Large intestine (tissue), 3 donors: ENCODE measurements around the gene DNM3. TPM values are rescaled to one million over a fixed set of nuclear protein-coding genes. Genes with fewer than 3 reads are reported as not detected.
A peak's percentile ranks its signal among the peaks of the same experiment; 100 is the strongest.
"Not testable (repeated sequence)": the region's sequence is repeated elsewhere in the genome, so short reads cannot be mapped to it uniquely, and the experiment has no call there.

Source experiments
- DNase-seq, 2 donors: peaks; one replicate each; pipeline versions ENCODE4 v3.0.0 to v3.0.0-alpha.2; 2013
- H3K27ac ChIP-seq: one replicate; pipeline ENCODE4 v1.5.1; 2013; ENCODE audit warnings: low read length
- H3K27me3 ChIP-seq: 2 replicates; pipeline ENCODE4 v1.6.1; 2013; ENCODE audit warnings: low read length; ENCODE audit not compliant: control insufficient read depth, insufficient read depth
- H3K36me3 ChIP-seq: 2 replicates; pipeline ENCODE4 v1.6.1; 2013; ENCODE audit warnings: low read length; ENCODE audit not compliant: control insufficient read depth, insufficient read depth
- H3K4me1 ChIP-seq: one replicate; pipeline ENCODE4 v1.6.1; 2013; ENCODE audit warnings: low read length; ENCODE audit not compliant: control insufficient read depth, insufficient read depth
- H3K4me3 ChIP-seq: one replicate; pipeline ENCODE4 v1.5.1; 2013; ENCODE audit warnings: low read length
- H3K9me3 ChIP-seq: one replicate; pipeline ENCODE4 v1.6.1; 2013; ENCODE audit warnings: mild to moderate bottlenecking, low read depth, low read length, moderate library complexity; ENCODE audit not compliant: control insufficient read depth
- WGBS: methylation state at CpG from one replicate; pipeline ENCODE4 v1.1.5; 2013; ENCODE audit warnings: low lambda C conversion rate; ENCODE audit not compliant: insufficient coverage; 5-methylcytosine and 5-hydroxymethylcytosine counted together
- polyA plus RNA-seq: library from polyadenylated mRNA; unstranded; fragments of 120-200 nt; gene quantifications from one replicate; pipeline ENCODE4 v1.2.1, GENCODE V29; 2013

Gene DNM3
- polyA plus RNA-seq, 1 donor = 2.2 TPM

DNA sequence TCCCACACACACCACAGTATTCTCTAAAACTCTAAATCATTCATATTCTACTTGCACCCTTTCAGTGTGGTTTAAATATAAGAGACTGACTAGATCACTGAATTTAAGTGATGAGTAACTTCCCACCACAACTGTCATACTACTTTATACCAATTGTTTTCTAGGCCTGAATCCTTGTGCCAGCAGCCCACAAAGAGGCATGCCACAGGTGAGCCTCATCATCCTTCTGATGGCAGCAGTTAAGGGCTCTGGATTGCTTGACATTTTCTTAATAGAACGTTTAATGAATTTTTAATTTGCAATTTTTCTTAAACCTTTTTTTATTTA is 588.8 kb downstream of the DNM3 start:
- H3K36me3 ChIP-seq = no peaks in the 10 kb centered on the region
- 75% methylated on average over 1 of the region's 1 CpG for WGBS
- H3K27me3 ChIP-seq = no peaks in the 10 kb centered on the region
- no peaks in the 10 kb centered on the region for H3K9me3 ChIP-seq
- H3K4me3 ChIP-seq = no peak overlapping the region
- peaks cover 5% of the 10 kb centered on the region for H3K4me1 ChIP-seq
- no peak overlapping the region for H3K27ac ChIP-seq
- DNase-seq = no peak

DNA sequence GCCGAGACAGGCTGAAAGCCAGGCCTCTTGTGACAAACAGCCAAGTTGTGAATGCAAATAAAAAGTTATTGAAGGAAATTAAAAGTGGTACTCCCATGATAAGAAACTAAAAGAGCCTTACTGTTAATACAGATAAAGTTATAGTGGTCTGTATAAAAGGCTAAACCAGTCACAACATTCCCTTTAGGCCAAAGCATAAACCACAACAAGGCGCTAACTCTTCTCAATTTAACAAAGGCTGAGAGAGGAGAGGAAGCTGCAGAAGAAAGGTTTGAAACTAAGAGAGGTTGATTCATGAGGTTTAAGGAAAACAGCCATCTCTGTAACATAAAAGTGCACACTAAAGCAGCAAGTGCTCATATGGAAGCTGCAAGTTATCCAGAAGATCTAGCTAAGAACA is 589.9 kb downstream of the DNM3 start:
- Histone ChIP-seq H3K36me3 (no peaks in the 10 kb centered on the region), H3K27ac (no peak overlapping the region), H3K27me3 (no peaks in the 10 kb centered on the region), H3K4me1 (peaks cover 5% of the 10 kb centered on the region), H3K9me3 (no peaks in the 10 kb centered on the region), H3K4me3 (no peak overlapping the region)
- 100% methylated on average over 1 of the region's 2 CpGs for WGBS
- no peak for DNase-seq

DNA sequence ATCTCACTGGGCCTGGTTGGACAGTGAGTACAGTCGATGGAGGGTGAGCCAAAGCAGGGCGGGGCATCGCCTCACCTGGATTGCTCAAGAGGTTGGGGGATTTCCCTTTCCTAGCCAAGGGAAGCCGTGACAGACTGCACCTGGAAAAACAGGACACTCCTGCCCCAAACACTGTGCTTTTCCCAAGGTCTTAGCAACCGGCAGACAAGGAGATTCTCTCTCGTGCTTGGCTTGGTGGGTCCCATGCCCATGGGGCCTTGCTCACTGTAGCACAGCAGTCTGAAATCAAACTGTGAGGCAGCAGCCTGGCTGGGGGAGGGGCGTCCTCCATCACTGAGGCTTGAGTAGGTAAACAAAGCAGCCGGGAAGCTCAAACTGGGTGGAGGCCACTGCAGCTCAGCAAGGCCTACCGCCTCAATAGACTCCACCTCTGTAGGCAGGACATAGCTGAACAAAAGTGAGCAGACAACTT is 590.5 kb downstream of the DNM3 start:
- Histone ChIP-seq H3K36me3 (no peaks in the 10 kb centered on the region), H3K4me3 (no peak overlapping the region), H3K4me1 (peaks cover 5% of the 10 kb centered on the region), H3K27ac (no peak overlapping the region), H3K9me3 (no peaks in the 10 kb centered on the region), H3K27me3 (no peaks in the 10 kb centered on the region)
- DNase-seq = peak; percentile 29 to 60
- no CpG with 5 or more reads among the region's 9 CpGs for WGBS

DNA sequence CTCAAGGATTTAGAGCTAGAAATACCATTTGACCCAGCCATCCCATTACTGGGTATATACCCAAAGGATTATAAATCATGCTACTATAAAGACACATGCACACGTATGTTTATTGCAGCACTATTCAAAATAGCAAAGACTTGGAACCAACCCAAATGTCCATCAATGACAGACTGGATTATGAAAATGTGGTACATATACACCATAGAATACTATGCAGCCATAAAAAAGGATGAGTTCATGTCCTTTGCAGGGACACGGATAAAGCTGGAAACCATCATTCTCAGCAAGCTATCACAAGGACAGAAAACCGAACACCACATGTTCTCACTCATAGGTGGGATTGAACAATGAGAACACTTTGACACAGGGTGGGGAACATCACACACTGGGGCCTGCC is 595.9 kb downstream of the DNM3 start:
- not testable (repeated sequence) for DNase-seq, H3K27me3 ChIP-seq
- no CpG with 5 or more reads among the region's 3 CpGs for WGBS

DNA sequence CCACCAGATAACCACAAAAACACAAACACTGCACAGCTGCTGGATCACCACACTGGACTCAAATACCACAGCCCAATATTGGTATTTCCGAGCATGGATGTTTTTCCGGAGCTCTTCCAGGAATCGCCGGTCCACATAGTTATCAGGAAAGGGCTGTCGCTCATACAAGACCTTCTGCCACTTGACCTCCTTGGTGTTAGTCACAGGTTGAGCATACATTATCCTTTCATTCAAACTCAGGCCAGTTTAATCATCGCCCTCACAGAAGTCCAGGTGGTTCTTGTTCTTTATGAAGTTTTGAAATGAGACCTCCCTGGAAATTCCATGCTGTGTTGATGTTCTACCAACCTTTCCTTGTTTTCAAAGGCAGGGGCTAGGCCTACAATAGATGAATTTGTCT is 601.1 kb downstream of the DNM3 start:
- H3K27ac ChIP-seq = no peak overlapping the region
- peaks cover 8% of the 10 kb centered on the region for H3K36me3 ChIP-seq
- no peak for DNase-seq
- no CpG with 5 or more reads among the region's 6 CpGs for WGBS
- H3K27me3 ChIP-seq = no peaks in the 10 kb centered on the region
- H3K4me3 ChIP-seq = no peak overlapping the region
- no peaks in the 10 kb centered on the region for H3K4me1 ChIP-seq
- no peaks in the 10 kb centered on the region for H3K9me3 ChIP-seq

More for the DNA sequence above, 595.9 kb downstream of the DNM3 start:
- not testable (repeated sequence) for H3K4me3 ChIP-seq, H3K27ac ChIP-seq, H3K36me3 ChIP-seq, H3K9me3 ChIP-seq, H3K4me1 ChIP-seq

DNA sequence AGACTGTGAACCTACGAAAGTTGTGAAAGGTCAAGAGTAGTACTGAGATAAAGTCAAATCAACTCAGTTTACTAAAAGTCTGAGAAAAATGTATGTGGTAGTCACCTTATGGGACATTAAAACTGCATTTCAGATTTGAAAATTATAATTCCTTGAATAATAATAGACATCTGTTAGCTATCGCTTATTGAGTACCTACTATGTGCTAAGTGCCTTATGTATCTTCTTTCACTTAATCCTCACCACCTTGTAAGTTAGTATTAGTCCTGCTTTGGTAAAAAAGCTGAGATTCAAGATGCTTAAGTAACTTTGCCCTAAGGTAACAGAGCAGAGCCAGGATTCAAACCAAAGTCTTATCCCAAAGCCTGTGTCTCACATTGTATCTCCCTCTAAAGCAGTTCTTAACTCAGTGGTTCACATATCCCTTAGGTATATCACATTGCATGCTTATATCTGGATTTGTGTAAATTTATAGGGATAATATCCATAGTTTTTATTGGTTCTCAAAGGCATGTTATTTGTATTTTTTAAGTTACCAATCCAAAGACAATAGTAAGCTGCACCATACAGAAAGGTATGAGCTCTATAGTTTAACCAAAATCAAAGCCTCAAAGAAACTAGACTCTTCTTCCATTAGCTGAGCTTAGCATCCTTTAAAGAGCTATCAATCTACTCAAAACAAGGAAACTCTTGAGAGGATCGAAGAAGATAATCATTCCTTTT is 601.7 kb downstream of the DNM3 start:
- Histone ChIP-seq H3K4me1 (peaks cover 3% of the 10 kb centered on the region), H3K4me3 (peak overlapping the region; percentile 93), H3K27ac (no peak overlapping the region), H3K9me3 (no peaks in the 10 kb centered on the region), H3K36me3 (peaks cover 8% of the 10 kb centered on the region), H3K27me3 (no peaks in the 10 kb centered on the region)
- no peak for DNase-seq
- WGBS = 100% methylated on average over 2 of the region's 3 CpGs

DNA sequence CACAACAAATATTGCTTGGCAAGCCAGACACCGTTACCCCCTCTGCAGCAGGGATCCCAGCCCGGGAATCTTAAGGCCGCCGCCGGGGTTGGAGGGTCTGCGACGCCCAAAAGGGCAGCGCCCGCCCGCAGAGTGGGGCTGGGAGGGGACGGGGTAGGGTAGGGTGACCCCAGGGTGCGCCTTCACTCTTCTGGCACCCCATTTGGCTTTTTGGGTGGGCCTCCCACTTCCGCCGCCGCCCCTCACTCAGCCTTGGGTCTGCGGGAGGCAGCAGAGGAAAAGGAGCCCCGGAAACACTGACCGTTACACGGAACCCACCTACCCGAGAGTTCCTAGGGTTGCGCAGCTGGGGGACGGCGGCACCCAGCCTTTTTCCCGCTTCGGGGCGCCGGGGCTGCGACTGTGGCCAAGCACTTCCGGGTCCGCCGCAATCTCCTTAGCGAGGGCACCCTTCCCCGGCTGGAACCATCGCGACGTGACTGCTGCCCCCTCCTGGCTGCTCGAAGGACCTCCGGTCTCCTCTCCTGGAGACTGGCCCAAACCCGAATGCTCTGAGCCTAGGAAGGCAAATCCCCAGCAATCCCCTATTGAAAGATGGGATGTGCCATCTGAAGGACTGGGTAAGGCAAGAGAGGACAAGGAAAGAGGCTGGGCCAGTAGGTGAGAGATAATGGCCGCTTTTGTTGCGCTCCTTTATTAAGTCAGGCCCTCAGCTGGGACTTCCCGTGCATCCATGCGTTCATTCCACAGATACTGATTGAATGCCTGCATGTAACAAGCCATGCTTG is 602.6 kb downstream of the DNM3 start, which contains the start of gene PIGC:
Gene PIGC, minus strand, starts transcription at position 404 of the 788 bp plus-strand sequence. CDS start 1,447 bp downstream, outside the sequence.
- H3K4me3 ChIP-seq = peak within 1 kb of the TSS; percentile 93
- WGBS = no CpG with 5 or more reads among the region's 43 CpGs
- no peaks in the 10 kb centered on the region for H3K9me3 ChIP-seq
- H3K27ac ChIP-seq = peak within 1 kb of the TSS; percentile 17
- H3K4me1 ChIP-seq = peaks cover 11% of the 10 kb centered on the region
- peak; percentile 84 to 88 for DNase-seq
- no peaks in the 10 kb centered on the region for H3K27me3 ChIP-seq
- peaks cover 8% of the 10 kb centered on the region for H3K36me3 ChIP-seq

DNA sequence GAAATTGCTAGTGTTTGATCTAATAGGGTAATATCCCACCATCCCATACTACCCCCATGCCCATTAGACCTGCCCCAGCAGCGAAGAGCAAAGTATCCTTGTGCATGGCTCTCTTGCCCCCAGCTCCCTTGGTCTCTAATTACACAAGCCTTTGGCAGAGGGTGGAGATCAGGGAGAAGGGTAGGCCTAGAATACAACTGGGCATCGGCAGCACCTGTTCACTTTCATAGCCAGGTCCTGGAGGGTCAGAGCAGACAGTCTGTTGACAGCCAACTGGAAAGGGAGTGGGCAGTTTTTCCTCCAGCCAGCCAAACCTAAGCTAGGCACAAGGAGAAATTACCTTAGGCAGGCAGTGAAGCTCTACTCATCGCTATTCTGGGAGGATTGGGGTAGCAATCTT is 605.2 kb downstream of the DNM3 start:
- H3K9me3 ChIP-seq = no peaks in the 10 kb centered on the region
- H3K4me1 ChIP-seq = peaks cover 32% of the 10 kb centered on the region
- H3K4me3 ChIP-seq = no peak overlapping the region
- H3K27me3 ChIP-seq = no peaks in the 10 kb centered on the region
- H3K27ac ChIP-seq = no peak overlapping the region
- no peak for DNase-seq
- no CpG with 5 or more reads among the region's 3 CpGs for WGBS
- H3K36me3 ChIP-seq = peaks cover 8% of the 10 kb centered on the region

DNA sequence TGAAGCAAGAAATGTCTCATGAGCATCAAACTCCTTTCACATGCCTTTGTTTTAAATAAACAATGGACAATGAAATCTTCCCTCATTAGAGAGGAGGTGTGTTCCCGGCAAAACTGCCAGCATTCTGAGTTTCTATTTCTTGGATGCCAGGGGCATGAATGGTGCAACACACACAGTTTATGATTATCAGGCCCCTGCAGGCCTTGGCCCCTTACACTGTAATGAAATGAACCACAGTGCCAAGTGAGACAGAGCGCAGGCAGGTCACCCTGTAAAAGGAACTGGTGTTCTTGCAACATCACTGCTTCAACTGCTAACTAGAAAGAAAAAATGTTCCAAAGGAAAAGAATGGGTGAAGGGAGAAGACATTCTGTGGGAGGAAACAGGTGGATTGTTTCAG is 606.3 kb downstream of the DNM3 start:
- no peak overlapping the region for H3K4me3 ChIP-seq
- no peaks in the 10 kb centered on the region for H3K36me3 ChIP-seq
- H3K27me3 ChIP-seq = no peaks in the 10 kb centered on the region
- H3K4me1 ChIP-seq = peaks cover 40% of the 10 kb centered on the region
- WGBS = 63% methylated on average over 1 of the region's 2 CpGs
- H3K27ac ChIP-seq = peak overlapping the region; percentile 95
- H3K9me3 ChIP-seq = no peaks in the 10 kb centered on the region
- DNase-seq = peak; percentile 52 to 58

DNA sequence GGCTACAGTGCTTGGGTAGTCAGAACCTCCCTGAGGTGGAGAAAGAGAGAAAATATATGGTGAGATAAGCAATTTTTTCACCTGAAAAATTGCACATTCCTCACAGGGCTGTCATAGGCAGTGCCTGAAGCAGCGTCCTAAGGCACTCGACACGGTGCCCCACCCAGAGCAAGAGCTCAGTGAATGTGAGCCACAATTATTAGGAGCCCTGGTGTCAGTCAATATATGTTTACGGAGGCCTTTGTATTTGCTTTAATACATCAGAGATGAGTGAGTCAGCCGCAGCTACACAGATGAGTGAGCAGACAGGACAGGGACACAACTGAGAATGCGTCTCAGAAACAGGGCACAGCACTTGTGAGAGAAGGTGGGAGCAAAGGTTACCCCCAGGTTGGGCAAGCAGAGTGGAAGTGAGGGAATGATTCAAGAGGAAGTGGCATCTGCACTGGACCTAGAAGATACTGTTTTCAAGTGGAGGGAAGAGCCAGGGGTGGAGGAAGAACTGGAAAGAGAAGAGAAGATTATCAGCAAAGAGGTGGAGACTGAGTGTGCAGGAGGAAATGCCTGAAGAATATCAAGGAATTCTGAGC is 607.8 kb downstream of the DNM3 start:
- DNase-seq = peak; percentile 84 to 93
- Histone ChIP-seq H3K9me3 (no peaks in the 10 kb centered on the region), H3K4me3 (no peak overlapping the region), H3K27ac (peak overlapping the region; percentile 95), H3K27me3 (no peaks in the 10 kb centered on the region), H3K36me3 (no peaks in the 10 kb centered on the region), H3K4me1 (peaks cover 52% of the 10 kb centered on the region)
- WGBS = no CpG with 5 or more reads among the region's 6 CpGs
